DOHH2 (cell line): ENCODE measurements around the gene FAM50A.
"Not testable (repeated sequence)": the region's sequence is repeated elsewhere in the genome, so short reads cannot be mapped to it uniquely, and the experiment has no call there.

ENCODE experiments used
- H3F3A ChIP-seq: fragments of 200-600 bp; sonication (generic), shearing (Covaris generic); 2 replicates; pipeline ENCODE4 v1.6.0; 2016; ENCODE audit warnings: antibody characterized with exemption, mild to moderate bottlenecking; ENCODE audit not compliant: control insufficient read depth, insufficient read depth
- H3K27ac ChIP-seq: fragments of 200-600 bp; sonication (generic); 2 replicates; pipeline ENCODE4 v1.5.1; 2014; ENCODE audit warnings: low read depth, mild to moderate bottlenecking, low read length, moderate library complexity
- H3K27me3 ChIP-seq: fragments of 200-600 bp; sonication (generic); 2 replicates; pipeline ENCODE4 v1.6.1; 2014; ENCODE audit warnings: mild to moderate bottlenecking, low read length, mixed read lengths; ENCODE audit not compliant: control insufficient read depth
- H3K36me3 ChIP-seq: fragments of 200-600 bp; sonication (generic); 2 replicates; pipeline ENCODE4 v1.6.1; 2014; ENCODE audit warnings: mild to moderate bottlenecking, low read length, moderate library complexity, mixed read lengths; ENCODE audit not compliant: control insufficient read depth
- H3K4me1 ChIP-seq: fragments of 200-600 bp; sonication (generic); 2 replicates; pipeline ENCODE4 v1.6.1; 2014; ENCODE audit warnings: mild to moderate bottlenecking, low read length, mixed read lengths; ENCODE audit not compliant: control insufficient read depth
- H3K4me2 ChIP-seq: fragments of 200-600 bp; sonication (generic); 2 replicates; pipeline ENCODE4 v1.6.0; 2014; ENCODE audit warnings: mild to moderate bottlenecking, low read length, moderate library complexity
- H3K4me3 ChIP-seq: fragments of 200-600 bp; sonication (generic); 2 replicates; pipeline ENCODE4 v1.5.1; 2014; ENCODE audit warnings: mild to moderate bottlenecking, low read length, mixed read lengths
- H3K79me2 ChIP-seq: fragments of 200-600 bp; sonication (generic); 2 replicates; pipeline ENCODE4 v1.6.1; 2014; ENCODE audit warnings: mild to moderate bottlenecking, low read length, mixed read lengths; ENCODE audit not compliant: control insufficient read depth
- H3K9me2 ChIP-seq: fragments of 200-600 bp; sonication (generic); replicated peaks from 2 replicates; pipeline ENCODE4 v1.6.1; 2014; ENCODE audit warnings: mild to moderate bottlenecking, low read length, mixed read lengths; ENCODE audit not compliant: control insufficient read depth
- H3K9me3 ChIP-seq: fragments of 200-600 bp; sonication (generic); 2 replicates; pipeline ENCODE4 v1.6.1; 2014; ENCODE audit warnings: antibody characterized with exemption, low read length, mixed read lengths; ENCODE audit not compliant: control insufficient read depth, insufficient read depth
- H4K20me1 ChIP-seq: fragments of 200-600 bp; sonication (generic); 2 replicates; pipeline ENCODE4 v1.6.0; 2014; ENCODE audit warnings: low read depth, mild to moderate bottlenecking, antibody characterized with exemption, low read length, moderate library complexity; ENCODE audit not compliant: control insufficient read depth, insufficient read depth
- EZH2phosphoT487 ChIP-seq: fragments of 200-600 bp; sonication (generic); IDR thresholded peaks from 2 replicates; pipeline ENCODE4 v1.6.1; 2017; ENCODE audit warnings: borderline replicate concordance, mild to moderate bottlenecking, antibody characterized with exemption, low read length, moderate library complexity, mixed read lengths
- TF ChIP-seq, protein P1 (sequence below): fragments of 200-600 bp; sonication (generic); IDR thresholded peaks from one replicate; pipeline ENCODE4 v1.5.1; 2014; ENCODE audit warnings: antibody characterized with exemption, mild to moderate bottlenecking, low read depth, low read length; ENCODE audit not compliant: poor library complexity, severe bottlenecking

The FAM50A gene

DNA sequence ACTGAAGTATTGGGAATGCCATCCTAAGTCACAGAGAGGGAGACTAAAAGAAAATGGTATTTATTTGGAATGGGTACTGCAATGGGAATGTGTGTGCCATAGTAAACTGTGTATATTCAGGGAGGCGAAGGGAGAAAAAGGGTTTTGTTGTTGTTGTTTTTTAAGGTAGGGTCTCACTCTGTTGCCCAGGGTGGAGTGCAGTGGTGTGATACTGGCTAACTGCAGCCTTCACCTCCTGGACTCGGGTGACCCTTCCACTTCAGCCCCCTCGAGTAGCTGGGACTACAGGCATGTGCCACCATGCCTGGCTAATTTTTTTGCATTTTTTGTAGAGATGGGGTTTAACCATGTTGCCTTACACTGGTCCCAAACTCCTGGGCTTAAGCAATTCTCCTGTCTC lies 50.8 kb downstream of the FAM50A start:
- no peak for TF ChIP-seq EZH2phosphoT487
- TF ChIP-seq, protein P1, sequence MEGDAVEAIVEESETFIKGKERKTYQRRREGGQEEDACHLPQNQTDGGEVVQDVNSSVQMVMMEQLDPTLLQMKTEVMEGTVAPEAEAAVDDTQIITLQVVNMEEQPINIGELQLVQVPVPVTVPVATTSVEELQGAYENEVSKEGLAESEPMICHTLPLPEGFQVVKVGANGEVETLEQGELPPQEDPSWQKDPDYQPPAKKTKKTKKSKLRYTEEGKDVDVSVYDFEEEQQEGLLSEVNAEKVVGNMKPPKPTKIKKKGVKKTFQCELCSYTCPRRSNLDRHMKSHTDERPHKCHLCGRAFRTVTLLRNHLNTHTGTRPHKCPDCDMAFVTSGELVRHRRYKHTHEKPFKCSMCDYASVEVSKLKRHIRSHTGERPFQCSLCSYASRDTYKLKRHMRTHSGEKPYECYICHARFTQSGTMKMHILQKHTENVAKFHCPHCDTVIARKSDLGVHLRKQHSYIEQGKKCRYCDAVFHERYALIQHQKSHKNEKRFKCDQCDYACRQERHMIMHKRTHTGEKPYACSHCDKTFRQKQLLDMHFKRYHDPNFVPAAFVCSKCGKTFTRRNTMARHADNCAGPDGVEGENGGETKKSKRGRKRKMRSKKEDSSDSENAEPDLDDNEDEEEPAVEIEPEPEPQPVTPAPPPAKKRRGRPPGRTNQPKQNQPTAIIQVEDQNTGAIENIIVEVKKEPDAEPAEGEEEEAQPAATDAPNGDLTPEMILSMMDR, result no peak
- Histone ChIP-seq H3K9me3 (no peaks in the 10 kb centered on the region), H3K9me2 (no peaks in the 10 kb centered on the region), H4K20me1 (no peaks in the 10 kb centered on the region), H3K36me3 (peaks cover 2% of the 10 kb centered on the region; the same call in 1 of the 2 replicates), H3K4me2 (no peak overlapping the region), H3K79me2 (peaks cover 4% of the 10 kb centered on the region), H3K27me3 (no peaks in the 10 kb centered on the region), H3K4me3 (no peak overlapping the region), H3F3A (peaks cover 15% of the 10 kb centered on the region), H3K4me1 (peaks cover 57% of the 10 kb centered on the region), H3K27ac (no peak overlapping the region)

DNA sequence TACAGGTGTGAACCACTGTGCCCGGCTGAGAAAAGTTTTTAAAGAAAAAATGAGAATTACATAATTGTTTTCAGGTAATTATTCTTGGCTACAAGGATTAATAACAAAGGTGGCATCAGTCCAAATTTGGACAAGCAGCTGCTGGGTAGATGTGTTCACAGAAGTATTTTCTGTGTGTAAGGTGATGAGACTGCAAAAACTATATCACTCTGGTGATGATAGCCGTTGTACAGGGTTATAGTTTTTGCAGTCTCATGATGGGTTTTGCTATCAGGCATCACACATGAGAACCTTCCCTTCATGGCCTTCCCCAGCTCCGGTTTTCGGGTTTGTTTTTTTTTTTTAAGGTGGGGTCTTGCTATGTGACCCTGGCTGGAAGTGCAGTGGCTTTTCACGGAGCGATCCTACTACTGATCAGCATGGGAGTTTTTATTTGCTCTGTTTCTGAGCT lies 51.6 kb downstream of the FAM50A start:
- peaks cover 62% of the 10 kb centered on the region for H3K4me1 ChIP-seq
- H3K9me2 ChIP-seq, result no peaks in the 10 kb centered on the region
- H4K20me1 ChIP-seq, result no peaks in the 10 kb centered on the region
- no peaks in the 10 kb centered on the region for H3K27me3 ChIP-seq
- TF ChIP-seq EZH2phosphoT487, result no peak
- TF ChIP-seq, protein P1, result no peak
- H3K27ac ChIP-seq, result peak overlapping the region; percentile 89; the same call in 1 of the 2 replicates
- H3K79me2 ChIP-seq, result no peaks in the 10 kb centered on the region
- no peaks in the 10 kb centered on the region for H3K9me3 ChIP-seq
- peaks cover 17% of the 10 kb centered on the region for H3F3A ChIP-seq
- H3K4me3 ChIP-seq, result 0 out of 2 replicates have a peak overlapping the region, but pooled peaks have one; percentile 15
- H3K4me2 ChIP-seq, result peak overlapping the region; percentile 41
- no peaks in the 10 kb centered on the region for H3K36me3 ChIP-seq

DNA sequence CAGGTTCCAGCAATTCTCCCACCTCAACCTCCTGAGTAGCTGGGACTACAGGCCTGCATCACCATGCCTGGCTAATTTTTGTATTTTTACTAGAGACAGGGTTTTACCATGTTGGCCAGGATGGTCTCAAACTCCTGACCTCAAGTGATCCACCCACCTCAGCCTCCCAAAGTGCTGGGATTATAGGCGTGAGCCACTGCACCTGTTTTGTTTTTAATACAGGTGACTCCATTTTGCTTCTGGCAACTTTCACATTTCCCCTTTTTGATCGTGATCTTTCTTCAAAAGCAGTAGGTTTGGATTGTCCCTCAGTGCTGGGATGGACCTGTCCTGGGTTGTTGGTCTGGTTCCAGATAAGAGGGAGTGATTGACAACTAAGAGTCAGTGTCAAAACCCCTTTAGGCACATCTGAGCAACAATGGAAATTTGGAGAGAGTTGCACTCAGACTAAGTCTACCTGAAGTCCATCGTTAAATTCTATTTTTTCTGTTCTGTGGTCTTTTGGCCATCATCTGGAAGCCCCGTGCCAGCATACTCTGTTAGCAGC lies 52.7 kb downstream of the FAM50A start:
- not testable (repeated sequence) for H4K20me1 ChIP-seq, H3K9me3 ChIP-seq, H3K27me3 ChIP-seq, H3K36me3 ChIP-seq, H3K79me2 ChIP-seq, H3K9me2 ChIP-seq
- H3K4me3 ChIP-seq, result peak overlapping the region; percentile 44
- peaks cover 17% of the 10 kb centered on the region for H3F3A ChIP-seq
- H3K27ac ChIP-seq, result peak overlapping the region; percentile 89
- H3K4me1 ChIP-seq, result peaks cover 58% of the 10 kb centered on the region
- H3K4me2 ChIP-seq, result peak overlapping the region; percentile 66
